ENCODE data around the gene B3GNT5. TPM values are rescaled to one million over a fixed set of nuclear protein-coding genes. Genes with fewer than 3 reads are reported as not detected.

B3GNT5 gene
- total and polyA plus RNA-seq, 2 of the 8 experiments (the other 6 are each of a cell fraction or from before 2014, with no cell fraction given), result 2.4 to 9.7 TPM

- 90% methylated on average over 2 of the region's 2 CpGs; no CpG with 5 or more reads in 1 of the 2 experiments for WGBS, 2 experiments (ENCODE audit: extremely low coverage in 1 of 2, insufficient coverage in 1 of 2, insufficient read length in 1 of 2, insufficient replicate concordance in 2 of 2, low coverage in 1 of 2, low lambda C conversion rate in 2 of 2, missing lambda C conversion rate in 1 of 2)
Observed at GRCh38 chr3:183303690-183304089, 50.6 kb downstream of the B3GNT5 start.

More at GRCh38 chr3:183303690-183304089, 50.6 kb downstream of the B3GNT5 start:
- no peak overlapping the region for H3K14ac ChIP-seq (ENCODE audit: insufficient read length)
- H4K20me1 ChIP-seq (replicated peaks in 1 of 2; ENCODE audit: control insufficient read depth in 1 of 2, insufficient read depth in 2 of 2, low read length in 2 of 2), result no peaks in the 10 kb centered on the region
- H3K4me2 ChIP-seq (ENCODE audit: insufficient read depth in 1 of 2, low read depth in 2 of 2, low read length in 2 of 2), result no peak overlapping the region
- H2BK120ac ChIP-seq (replicated peaks; ENCODE audit: low read depth, low read length), result no peak overlapping the region
- no peak overlapping the region for H2BK15ac ChIP-seq (ENCODE audit: low read length)
- no peak overlapping the region for H2BK5ac ChIP-seq (ENCODE audit: low read depth, low read length)
- FAIRE-seq (no peak), DNase-seq (ENCODE audit: low read depth in 1 of 2, low spot score in 2 of 2) (no peak)
- no peak overlapping the region for H4K8ac ChIP-seq (ENCODE audit: extremely low read depth, insufficient read depth, low read length)
- no peaks in the 10 kb centered on the region; the same call in 1 of the 2 replicates for H3K79me1 ChIP-seq (ENCODE audit: low read depth, low read length)
- H3K9me3 ChIP-seq (ENCODE audit: insufficient read depth in 2 of 2, low read depth in 1 of 2, low read length in 1 of 2), result no peaks in the 10 kb centered on the region
- H4K5ac ChIP-seq (ENCODE audit: insufficient read length, low read depth, low read length), result no peak overlapping the region
- H4K91ac ChIP-seq (replicated peaks; ENCODE audit: insufficient read length, low read length), result no peak overlapping the region
- no peak overlapping the region for H2AFZ ChIP-seq (ENCODE audit: low read length)
- TF ChIP-seq SIN3A (conservative IDR thresholded peaks at IDR 0.05 in 1 of 2, IDR thresholded peaks at IDR 0.05 in 1 of 2; ENCODE audit: low read depth in 1 of 2, low read length in 2 of 2) (no peak), USF2 (IDR thresholded peaks at IDR 0.05; ENCODE audit: low read length) (no peak), BACH1 (IDR thresholded peaks at IDR 0.05; ENCODE audit: low read length) (no peak), ATF2 (IDR thresholded peaks at IDR 0.05; ENCODE audit: low read length) (no peak), JUN (IDR thresholded peaks at IDR 0.05; ENCODE audit: low read depth, low read length) (no peak), MAX (IDR thresholded peaks at IDR 0.05) (no peak), CHD1 (IDR thresholded peaks at IDR 0.05; ENCODE audit: low read depth, low read length) (no peak), HDAC6 (IDR thresholded peaks at IDR 0.05; ENCODE audit: low read depth, low read length) (no peak), POLR2A (IDR thresholded peaks at IDR 0.05; ENCODE audit: control extremely low read depth in 1 of 2, low read depth in 2 of 2, low read length in 2 of 2) (no peak)
- H3K4ac ChIP-seq (replicated peaks; ENCODE audit: insufficient read length, low read depth, low read length), result no peak overlapping the region
- no peak overlapping the region for H3K56ac ChIP-seq (replicated peaks; ENCODE audit: insufficient read length, low read depth, low read length)
- H3K27ac ChIP-seq (ENCODE audit: low read depth, low read length), result no peak overlapping the region
- no peaks in the 10 kb centered on the region for H3K27me3 ChIP-seq (replicated peaks in 1 of 4; ENCODE audit: control insufficient read depth in 3 of 4, extremely low read depth in 1 of 4, insufficient read depth in 3 of 4, low read length in 3 of 4)
- ChIA-PET POLR2A (ENCODE audit: partially characterized antibody) (interaction anchor here (0.9 kb wide), 1 partner anchor 38 kb away, joined by 3 read pairs; no protein-coding TSS in a partner anchor), CTCF (ENCODE audit: partially characterized antibody) (interaction anchor here (0.6 to 1.8 kb wide), 3 partner anchors 25 to 188 kb away, joined by 3 to 5 read pairs (median 3); no protein-coding TSS in a partner anchor)
- H3K36me3 ChIP-seq (ENCODE audit: control insufficient read depth in 2 of 4, insufficient read depth in 4 of 4, low read length in 3 of 4), result peaks cover 0 to under 1% (median 0%) of the 10 kb centered on the region in 4 experiments; a peak in 2 of 8 replicates
- H3K23me2 ChIP-seq (ENCODE audit: low read depth, low read length), result no peaks in the 10 kb centered on the region
- H2BK12ac ChIP-seq (ENCODE audit: low read depth, low read length), result no peak overlapping the region
- H3K4me3 ChIP-seq (ENCODE audit: extremely low read depth in 1 of 4, insufficient read depth in 2 of 4, low read depth in 3 of 4, low read length in 4 of 4), result no peak overlapping the region
- H3K4me1 ChIP-seq (replicated peaks in 1 of 4; ENCODE audit: control insufficient read depth in 3 of 4, insufficient read depth in 4 of 4, low read length in 3 of 4), result peaks cover 0 to 4% (median 2%) of the 10 kb centered on the region in 4 experiments; a peak in 4 of 7 replicates
- no peak overlapping the region for H3K9ac ChIP-seq (replicated peaks in 1 of 4; ENCODE audit: extremely low read depth in 1 of 4, low read depth in 3 of 4, low read length in 3 of 4)
- H3K23ac ChIP-seq (ENCODE audit: insufficient read length), result no peak overlapping the region
- no peak overlapping the region for H2BK20ac ChIP-seq (ENCODE audit: low read length)
- no peak overlapping the region for H3K18ac ChIP-seq (ENCODE audit: extremely low read depth, low read length)
- H2AK5ac ChIP-seq (ENCODE audit: low read depth, low read length), result no peak overlapping the region
- H3K79me2 ChIP-seq (ENCODE audit: control insufficient read depth in 1 of 2, insufficient read depth in 2 of 2, low read length in 2 of 2), result no peaks in the 10 kb centered on the region

All from H1 (cell line).